OCI-LY3 (cell line): ENCODE measurements around the gene SLC13A3.

Source experiments
- EZH2phosphoT487 ChIP-seq: fragments of 200-600 bp; shearing (Covaris generic); IDR thresholded peaks from 2 replicates; pipeline ENCODE4 v1.6.1; 2018; ENCODE audit warnings: antibody characterized with exemption, mixed run types, low read depth
- TF ChIP-seq, protein P1 (sequence below): fragments of 200-600, 300-600 bp; sonication (generic); IDR thresholded peaks from 2 replicates; pipeline ENCODE4 v1.5.1; 2014; ENCODE audit warnings: antibody characterized with exemption, low read length, low read depth

DNA sequence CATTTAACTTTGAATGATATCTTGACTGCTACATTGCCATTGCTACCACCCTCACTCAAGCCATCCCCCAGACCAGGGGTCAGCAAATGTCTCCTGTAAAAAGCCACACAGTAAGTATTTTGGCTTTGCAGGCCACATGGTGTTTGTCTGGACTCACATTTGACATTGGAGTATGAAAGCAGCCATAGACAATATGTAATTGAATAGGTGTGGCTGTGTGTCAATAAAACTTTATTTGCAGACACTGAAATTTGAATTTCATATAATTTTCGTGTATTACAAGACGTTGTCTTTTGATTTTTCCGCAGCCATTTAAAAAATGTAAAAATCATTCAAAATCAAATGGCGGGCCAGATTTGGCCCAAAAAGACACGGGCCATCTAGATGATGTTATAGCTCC, 64.5 kb downstream of the SLC13A3 start:
- TF ChIP-seq, protein P1, sequence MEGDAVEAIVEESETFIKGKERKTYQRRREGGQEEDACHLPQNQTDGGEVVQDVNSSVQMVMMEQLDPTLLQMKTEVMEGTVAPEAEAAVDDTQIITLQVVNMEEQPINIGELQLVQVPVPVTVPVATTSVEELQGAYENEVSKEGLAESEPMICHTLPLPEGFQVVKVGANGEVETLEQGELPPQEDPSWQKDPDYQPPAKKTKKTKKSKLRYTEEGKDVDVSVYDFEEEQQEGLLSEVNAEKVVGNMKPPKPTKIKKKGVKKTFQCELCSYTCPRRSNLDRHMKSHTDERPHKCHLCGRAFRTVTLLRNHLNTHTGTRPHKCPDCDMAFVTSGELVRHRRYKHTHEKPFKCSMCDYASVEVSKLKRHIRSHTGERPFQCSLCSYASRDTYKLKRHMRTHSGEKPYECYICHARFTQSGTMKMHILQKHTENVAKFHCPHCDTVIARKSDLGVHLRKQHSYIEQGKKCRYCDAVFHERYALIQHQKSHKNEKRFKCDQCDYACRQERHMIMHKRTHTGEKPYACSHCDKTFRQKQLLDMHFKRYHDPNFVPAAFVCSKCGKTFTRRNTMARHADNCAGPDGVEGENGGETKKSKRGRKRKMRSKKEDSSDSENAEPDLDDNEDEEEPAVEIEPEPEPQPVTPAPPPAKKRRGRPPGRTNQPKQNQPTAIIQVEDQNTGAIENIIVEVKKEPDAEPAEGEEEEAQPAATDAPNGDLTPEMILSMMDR = no peak
- no peak for TF ChIP-seq EZH2phosphoT487
